GM19239 (cell line): ENCODE results near the gene USP24.
"Not testable (repeated sequence)": the region's sequence is repeated elsewhere in the genome, so short reads cannot be mapped to it uniquely, and the experiment has no call there.

Source experiments
- DNase-seq: peaks from one replicate; pipeline ENCODE4 v3.0.0; 2011; ENCODE audit warnings: low spot score; ENCODE audit not compliant: insufficient read length
- FAIRE-seq: peaks from 2 replicates; lab custom pipeline; 2011; peaks lifted over from hg19 to GRCh38; lab: Jason Lieb, UNC

USP24 gene

DNA sequence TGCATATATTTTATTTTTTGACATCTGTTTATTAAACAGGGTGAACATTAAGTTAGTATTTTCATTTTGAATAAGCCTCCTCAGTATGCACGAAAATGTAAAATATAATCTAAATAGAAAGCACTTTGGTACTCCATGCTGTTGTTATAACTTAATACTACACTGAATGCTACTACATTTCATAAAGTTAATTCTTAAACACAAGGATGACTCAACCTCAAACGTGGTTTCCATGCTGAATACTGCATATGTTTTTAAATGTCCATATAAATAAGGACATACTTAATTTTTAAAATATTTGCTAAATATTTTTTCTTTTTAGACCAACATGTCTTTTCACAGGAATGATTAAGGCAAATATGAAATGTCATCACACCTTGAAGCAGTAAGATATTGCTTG lies 83.9 kb downstream of the USP24 start:
- DNase-seq (no peak), FAIRE-seq (no peak)

DNA sequence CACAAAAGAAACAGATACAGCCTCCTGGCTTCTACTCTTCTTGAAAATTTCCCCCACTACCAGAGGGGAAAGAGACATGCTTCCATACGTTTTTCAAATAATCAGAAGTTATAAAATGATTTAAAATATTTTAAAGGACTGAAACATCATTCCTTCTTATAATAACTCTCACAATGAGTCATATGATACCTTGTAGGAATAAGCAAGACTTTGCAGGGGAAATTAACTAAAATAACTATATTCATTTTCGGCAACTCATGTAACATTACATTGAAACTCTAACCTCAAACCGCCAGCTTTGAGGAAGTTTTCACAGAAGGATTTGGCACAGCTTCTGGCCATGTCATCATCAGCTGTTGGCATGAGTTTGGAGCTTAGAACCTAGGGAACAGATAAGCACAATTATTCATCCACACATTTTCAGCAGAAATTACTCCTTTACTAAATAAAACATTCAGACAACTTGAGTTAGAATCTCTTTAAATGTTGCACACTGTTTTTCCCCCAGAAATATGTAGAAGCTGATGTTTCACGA lies 85.9 kb downstream of the USP24 start:
- no peak for DNase-seq

GRCh38 chr1:55128418-55128995 lies 86.7 kb downstream of the USP24 start:
- DNase-seq (no peak), FAIRE-seq (no peak)

More for the DNA sequence above, 85.9 kb downstream of the USP24 start:
- no peak for FAIRE-seq

DNA sequence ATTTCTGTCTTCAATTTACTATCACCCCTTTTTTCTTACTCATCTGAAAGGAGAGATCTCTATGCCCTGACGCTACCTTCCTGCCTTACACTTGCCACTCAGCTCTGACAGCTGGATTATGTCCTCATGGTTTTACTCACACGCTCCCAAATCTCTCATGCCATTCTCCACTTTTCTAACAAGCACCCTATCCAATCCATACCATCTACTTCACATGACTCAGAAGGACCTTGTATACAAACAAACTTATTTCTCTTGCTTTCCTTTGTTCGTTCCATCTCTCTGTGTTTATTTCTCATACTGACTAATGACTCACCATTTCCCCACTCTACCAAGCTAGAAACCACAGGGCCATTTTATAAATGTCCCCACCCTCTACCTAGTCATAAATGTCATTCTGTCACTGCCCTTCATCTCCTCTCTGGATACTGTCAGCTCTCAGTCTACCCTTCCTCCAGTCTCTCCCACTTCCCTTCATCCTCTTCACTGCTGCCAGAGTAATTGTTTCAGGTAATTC lies 87.3 kb downstream of the USP24 start:
- peak; percentile 8 for FAIRE-seq
- DNase-seq, result no peak

- FAIRE-seq (no peak), DNase-seq (no peak)
Measured at GRCh38 chr1:55124470-55124869, 90.7 kb downstream of the USP24 start.

DNA sequence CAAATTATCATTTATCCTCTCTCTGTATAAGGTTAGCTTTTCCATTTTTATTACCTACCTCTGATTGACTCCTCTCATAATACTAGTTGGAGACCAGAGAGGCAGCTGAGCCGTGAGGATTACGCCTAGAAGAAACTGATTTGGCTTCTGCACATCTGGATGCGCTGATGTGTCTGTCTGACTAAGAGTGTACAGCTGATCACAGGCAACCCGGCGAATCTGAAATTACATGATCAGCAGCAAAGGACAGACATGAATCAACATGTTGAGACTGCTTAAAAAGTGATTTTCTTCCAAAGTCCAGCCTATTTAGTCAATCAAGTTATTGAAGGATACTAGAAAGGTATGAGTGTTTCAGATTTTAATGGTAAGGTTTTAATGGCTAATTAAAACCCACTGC lies 94.6 kb downstream of the USP24 start:
- no peak for FAIRE-seq

DNA sequence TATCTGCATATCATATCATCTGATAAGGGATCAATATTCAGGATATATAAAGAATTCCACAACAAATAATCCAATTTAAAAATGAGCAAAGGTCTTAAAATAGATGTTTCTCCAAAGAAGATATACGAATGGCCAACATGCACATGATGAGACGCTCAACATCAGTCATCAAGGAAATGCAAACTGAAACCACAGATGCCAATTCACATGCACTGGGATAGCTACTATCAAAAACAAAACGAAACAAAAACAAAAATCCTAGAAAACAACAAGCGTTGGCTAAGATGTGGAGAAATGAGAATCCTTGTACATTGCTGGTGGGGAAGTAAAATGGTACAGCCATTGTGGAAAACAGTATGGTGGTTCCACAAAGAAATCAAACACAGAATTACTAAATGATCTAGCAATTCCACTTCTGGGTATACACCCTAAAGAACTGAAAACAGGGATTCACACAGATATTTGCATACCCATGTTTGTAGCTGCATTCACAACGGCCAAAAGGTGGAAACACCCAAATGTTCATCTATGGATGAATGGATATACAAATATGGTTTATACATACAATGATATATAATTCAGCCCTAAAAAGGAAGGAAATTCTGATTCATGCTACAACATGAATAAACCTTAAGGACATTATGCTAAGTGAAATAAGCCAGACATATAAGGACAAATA lies 96.4 kb downstream of the USP24 start:
- DNase-seq (no peak), FAIRE-seq (peak; percentile 47)

More for the DNA sequence above, 94.6 kb downstream of the USP24 start:
- DNase-seq, result no peak

DNA sequence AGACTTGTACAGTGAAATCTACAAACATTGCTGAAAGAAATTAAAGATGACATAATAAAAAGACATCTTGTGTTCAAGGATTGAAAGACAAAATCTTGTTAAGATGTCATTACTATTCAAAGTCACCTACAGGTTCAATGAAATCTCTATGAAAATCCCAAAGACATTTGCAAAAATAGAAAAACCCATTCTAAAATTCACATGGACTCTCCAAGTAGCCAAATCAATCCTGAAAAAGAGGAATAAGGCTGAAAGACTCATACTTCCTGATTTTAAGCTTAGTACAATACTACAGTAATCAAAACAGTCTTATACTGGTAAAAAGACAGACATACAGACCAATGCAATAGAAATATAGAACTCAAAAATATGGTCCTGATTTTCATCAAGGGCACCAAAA lies 97.2 kb downstream of the USP24 start:
- no peak for FAIRE-seq

GRCh38 chr1:55109005-55109404 lies 106.2 kb downstream of the USP24 start:
- DNase-seq, FAIRE-seq: not testable (repeated sequence)

More for the DNA sequence above, 97.2 kb downstream of the USP24 start:
- no peak for DNase-seq

GRCh38 chr1:55107101-55107500 lies 108.1 kb downstream of the USP24 start:
- FAIRE-seq (no peak), DNase-seq (no peak)

GRCh38 chr1:55103891-55104290 lies 111.3 kb downstream of the USP24 start:
- no peak for FAIRE-seq
- no peak for DNase-seq

GRCh38 chr1:55095095-55095494 lies 120.1 kb downstream of the USP24 start:
- DNase-seq (no peak), FAIRE-seq (no peak)

GRCh38 chr1:55092475-55092874 lies 122.7 kb downstream of the USP24 start:
- no peak for DNase-seq
- no peak for FAIRE-seq

DNA sequence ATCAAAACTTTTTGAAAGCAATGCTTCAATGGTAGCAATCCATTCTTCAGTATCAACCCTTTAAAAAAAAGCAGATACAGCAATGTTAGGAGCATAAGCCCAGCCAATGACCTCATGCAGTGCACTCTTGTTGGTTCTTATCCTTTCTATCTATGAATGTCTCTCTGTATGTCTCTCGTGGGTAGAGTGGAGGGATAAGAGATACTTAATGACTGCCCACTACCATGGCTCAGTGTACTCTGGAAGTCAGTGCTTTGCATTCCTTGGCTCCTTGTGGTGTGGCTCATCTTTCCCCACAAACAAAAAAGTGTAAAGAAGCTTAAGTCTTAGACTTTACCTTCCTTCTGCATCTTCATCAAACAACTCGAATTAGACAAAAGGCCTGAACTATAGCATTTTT lies 125.5 kb downstream of the USP24 start:
- DNase-seq (no peak), FAIRE-seq (no peak)

DNA sequence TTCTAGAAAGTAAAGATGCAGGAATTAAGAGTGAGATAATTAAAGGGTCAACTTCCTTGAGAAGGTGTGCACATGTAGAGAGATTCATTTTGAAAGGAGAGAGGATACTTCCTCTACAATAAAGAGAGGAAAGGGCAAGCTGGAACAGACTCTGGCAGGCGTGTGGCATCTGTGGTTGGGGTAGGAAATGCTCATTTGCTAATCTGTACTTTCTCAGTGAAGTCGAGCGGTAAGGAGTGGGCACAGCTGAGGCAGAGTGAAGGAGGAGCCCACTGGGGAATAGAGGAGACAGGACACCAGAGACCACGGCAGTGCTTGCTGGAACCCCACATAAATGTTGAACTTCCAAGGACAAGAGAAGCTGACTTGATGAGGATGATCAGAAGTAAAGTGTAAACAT lies 126.8 kb downstream of the USP24 start:
- FAIRE-seq (no peak), DNase-seq (no peak)

GRCh38 chr1:55087439-55087838 lies 127.7 kb downstream of the USP24 start:
- DNase-seq (no peak), FAIRE-seq (no peak)

- FAIRE-seq (no peak), DNase-seq (no peak)
Measured at GRCh38 chr1:55084257-55084656, 130.9 kb downstream of the USP24 start.

GRCh38 chr1:55081905-55082296 lies 133.3 kb downstream of the USP24 start:
- DNase-seq (no peak), FAIRE-seq (no peak)

GRCh38 chr1:55081188-55081904 lies 133.8 kb downstream of the USP24 start:
- FAIRE-seq (no peak), DNase-seq (no peak)

GRCh38 chr1:55079651-55080050 lies 135.5 kb downstream of the USP24 start:
- no peak for FAIRE-seq
- no peak for DNase-seq

DNA sequence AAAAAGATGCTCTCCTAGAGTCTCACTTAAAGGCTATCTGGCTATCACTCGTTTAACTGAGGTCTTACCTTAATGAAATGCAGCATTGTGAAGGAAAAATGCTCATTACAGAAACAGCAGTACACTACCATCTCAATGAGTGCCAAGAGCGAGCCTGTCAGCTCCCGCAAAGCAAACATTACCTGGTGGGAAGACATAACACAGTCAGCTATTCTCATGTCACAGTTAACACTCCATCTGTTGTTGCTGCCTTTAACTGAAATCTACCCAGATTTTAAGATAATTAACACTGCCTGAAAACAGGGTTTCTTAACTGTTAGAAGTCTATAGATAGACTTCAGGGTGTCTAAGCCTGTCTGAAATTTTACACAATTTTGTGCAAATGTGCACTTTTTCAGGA lies 136.7 kb downstream of the USP24 start:
- DNase-seq (no peak), FAIRE-seq (no peak)
